Measurements from ENCODE around the gene CD72. TPM values are rescaled to one million over a fixed set of nuclear protein-coding genes. Genes with fewer than 3 reads are reported as not detected.

CD72 gene
- total RNA-seq, 1 donor = 1.1 TPM

- DNase-seq (ENCODE audit: low read depth) = peak; percentile 100
- H3K4me3 ChIP-seq (ENCODE audit: low read depth, low read length) = peak within 1 kb of the TSS; percentile 94
- TF ChIP-seq CTCF (IDR thresholded peaks at IDR 0.05; ENCODE audit: insufficient read depth, low read length) = peak; percentile 40
These were observed 39.4 kb upstream of the CD72 start, which contains the start of gene RMRP for GRCh38 chr9:35657546-35658136. TSS of gene RMRP (minus strand) at chr9:35658019.

GRCh38 chr9:35656831-35657545, 38.8 kb upstream of the CD72 start:
- H3K4me3 ChIP-seq (ENCODE audit: low read depth, low read length) = peak overlapping the region; percentile 44
- no peak for TF ChIP-seq CTCF (IDR thresholded peaks at IDR 0.05; ENCODE audit: insufficient read depth, low read length)
- DNase-seq (ENCODE audit: low read depth) = peak; percentile 73

GRCh38 chr9:35656348-35656747, 38.1 kb upstream of the CD72 start:
- no peak for TF ChIP-seq CTCF (IDR thresholded peaks at IDR 0.05; ENCODE audit: insufficient read depth, low read length)
- DNase-seq (ENCODE audit: low read depth) = no peak
- H3K4me3 ChIP-seq (ENCODE audit: low read depth, low read length) = no peak overlapping the region

GRCh38 chr9:35653611-35654010, 35.4 kb upstream of the CD72 start:
- TF ChIP-seq CTCF (IDR thresholded peaks at IDR 0.05; ENCODE audit: insufficient read depth, low read length) = no peak
- DNase-seq (ENCODE audit: low read depth) = no peak
- H3K4me3 ChIP-seq (ENCODE audit: low read depth, low read length) = no peak overlapping the region

GRCh38 chr9:35652829-35653209, 34.6 kb upstream of the CD72 start:
- H3K4me3 ChIP-seq (ENCODE audit: low read depth, low read length) = no peak overlapping the region
- no peak for DNase-seq (ENCODE audit: low read depth)
- no peak for TF ChIP-seq CTCF (IDR thresholded peaks at IDR 0.05; ENCODE audit: insufficient read depth, low read length)

GRCh38 chr9:35651956-35652828, 34.0 kb upstream of the CD72 start:
- no peak overlapping the region for H3K4me3 ChIP-seq (ENCODE audit: low read depth, low read length)
- TF ChIP-seq CTCF (IDR thresholded peaks at IDR 0.05; ENCODE audit: insufficient read depth, low read length) = no peak
- DNase-seq (ENCODE audit: low read depth) = peak; percentile 52
